Measurements from ENCODE around the gene PLPPR1. TPM values are rescaled to one million over a fixed set of nuclear protein-coding genes. Genes with fewer than 3 reads are reported as not detected.

PLPPR1 gene
- total RNA-seq, 1 experiment from 2014 or later, result 2.4 TPM

- H3K36me3 Mint-ChIP-seq (ENCODE audit: insufficient read depth in 1 of 3, low read depth in 3 of 3), result no peaks in the 10 kb centered on the region; a peak in 2 of 7 replicates
- no peaks in the 10 kb centered on the region; a peak in 1 of 5 replicates for H3K9me3 Mint-ChIP-seq
These were observed 112.2 kb downstream of the PLPPR1 start for GRCh38 chr9:101140764-101141163.

More at GRCh38 chr9:101140764-101141163, 112.2 kb downstream of the PLPPR1 start:
- Histone ChIP-seq H2AK5ac (ENCODE audit: insufficient read length, low read length) (no peak overlapping the region), H3K27ac (ENCODE audit: insufficient read length, low read depth, low read length) (no peak overlapping the region), H4K20me1 (ENCODE audit: control insufficient read depth, insufficient read depth, insufficient read length) (no peaks in the 10 kb centered on the region), H3K14ac (ENCODE audit: insufficient read depth, low read length) (no peak overlapping the region), H3K9me3 (ENCODE audit: control insufficient read depth, low read depth, low read length) (no peaks in the 10 kb centered on the region), H2AFZ (ENCODE audit: low read length) (no peak overlapping the region), H3K9ac (ENCODE audit: extremely low read depth, insufficient read length, low read length) (no peak overlapping the region), H4K8ac (replicated peaks; ENCODE audit: insufficient read length, low read depth, low read length) (no peak overlapping the region), H3K4ac (ENCODE audit: low read depth, low read length) (no peak overlapping the region), H2BK15ac (ENCODE audit: low read depth, low read length) (no peak overlapping the region), H3K79me1 (ENCODE audit: insufficient read depth, low read depth, low read length, poor library complexity, severe bottlenecking) (no peaks in the 10 kb centered on the region), H2BK20ac (ENCODE audit: low read depth, low read length, poor library complexity, severe bottlenecking) (no peak overlapping the region), H4K5ac (ENCODE audit: insufficient read length, low read depth, low read length) (no peak overlapping the region), H3K23ac (ENCODE audit: insufficient read length, low read depth, low read length) (no peak overlapping the region), H3K23me2 (ENCODE audit: insufficient read length, low read depth, low read length, poor library complexity, severe bottlenecking) (no peaks in the 10 kb centered on the region), H3T11ph (ENCODE audit: low read length) (no peak overlapping the region), H3K4me1 (ENCODE audit: insufficient read depth, low read length) (no peaks in the 10 kb centered on the region; the same call in 1 of the 2 replicates), H3K4me2 (ENCODE audit: insufficient read depth, insufficient read length, low read length) (no peak overlapping the region), H3K18ac (ENCODE audit: insufficient read length, low read depth, low read length) (no peak overlapping the region), H3K27me3 (ENCODE audit: insufficient read depth, low read length) (no peaks in the 10 kb centered on the region), H2BK12ac (ENCODE audit: insufficient read length, low read depth, low read length) (no peak overlapping the region), H3K79me2 (ENCODE audit: insufficient read depth, low read length) (no peaks in the 10 kb centered on the region), H3K56ac (ENCODE audit: insufficient read length, low read depth, low read length) (no peak overlapping the region), H2BK120ac (ENCODE audit: low read depth, low read length, poor library complexity, severe bottlenecking) (no peak overlapping the region), H4K91ac (ENCODE audit: insufficient read length, low read depth, low read length) (no peak overlapping the region), H2BK5ac (ENCODE audit: insufficient read length, low read length) (no peak overlapping the region)
- H3K4me1 Mint-ChIP-seq, result peaks cover 20% of the 10 kb centered on the region in 2 experiments
- H3K27ac Mint-ChIP-seq, result no peak overlapping the region
- TF ChIP-seq CTCF (conservative IDR thresholded peaks at IDR 0.05), result no peak
- no peak for DNase-seq
- no peaks in the 10 kb centered on the region for H3K27me3 Mint-ChIP-seq (ENCODE audit: low read depth)
- no peak overlapping the region for H3K4me3 Mint-ChIP-seq
- no CpG with 5 or more reads among the region's 4 CpGs for WGBS (ENCODE audit: extremely low coverage, insufficient read length, low lambda C conversion rate)
